ENCODE data around the gene GPSM1.

GPSM1 gene

DNA sequence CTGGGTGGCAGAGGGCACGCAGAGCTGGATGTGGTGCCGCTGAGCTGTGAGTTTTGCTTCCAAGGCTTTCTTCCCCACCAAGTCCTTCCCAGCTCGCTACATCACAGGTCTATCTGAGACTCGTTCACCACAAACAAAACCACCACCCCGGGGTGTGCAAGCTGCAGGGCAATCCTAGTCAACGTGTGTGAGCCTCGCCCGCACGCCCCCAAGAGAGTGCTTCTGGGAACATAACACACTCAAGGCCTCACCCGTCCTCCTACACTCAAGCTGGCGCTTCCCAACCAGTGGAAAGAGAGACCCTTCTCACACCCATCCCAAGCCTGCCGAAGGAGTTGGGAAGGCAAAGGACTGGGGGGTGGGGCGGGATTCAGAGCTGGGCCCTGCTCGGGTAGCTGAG lies 62.1 kb downstream of the GPSM1 start:
- H3K36me3 ChIP-seq (ENCODE audit: control insufficient read depth in 4 of 4, insufficient read depth in 4 of 4, low read length in 3 of 4) = peaks cover 7 to 82% (median 62%) of the 10 kb centered on the region in 4 experiments

GRCh38 chr9:136391737-136392537 lies 64.6 kb downstream of the GPSM1 start:
- CTCF ChIA-PET = interaction anchor here (1.0 to 1.5 kb wide), 3 partner anchors 9 to 167 kb away, joined by 3 to 8 read pairs (median 3); no protein-coding TSS in a partner anchor
- Histone ChIP-seq H3K36me3 (ENCODE audit: control insufficient read depth in 4 of 4, insufficient read depth in 4 of 4, low read length in 3 of 4) (peaks cover 8 to 91% (median 74%) of the 10 kb centered on the region in 4 experiments), H3K27me3 (replicated peaks in 2 of 5; ENCODE audit: control insufficient read depth in 4 of 5, insufficient read depth in 5 of 5, low read length in 4 of 5) (no peaks in the 10 kb centered on the region), H3K27ac (ENCODE audit: insufficient read depth in 1 of 2, low read depth in 1 of 2, low read length in 2 of 2, poor library complexity in 1 of 2, severe bottlenecking in 2 of 2) (no peak overlapping the region), H3K4me3 (ENCODE audit: control insufficient read depth in 1 of 7, extremely low read depth in 1 of 7, insufficient read depth in 4 of 7, low read depth in 2 of 7, low read length in 6 of 7) (no peak overlapping the region), H3K4me1 (ENCODE audit: control extremely low read depth in 1 of 4, control insufficient read depth in 4 of 4, insufficient read depth in 4 of 4, low read length in 3 of 4) (no peaks in the 10 kb centered on the region), H3K9me3 (ENCODE audit: control extremely low read depth in 1 of 5, control insufficient read depth in 4 of 5, insufficient read depth in 2 of 5, low read depth in 1 of 5, low read length in 4 of 5) (no peaks in the 10 kb centered on the region)
- no peak for DNase-seq
- POLR2A ChIA-PET = no interaction called here
- WGBS (ENCODE audit: insufficient coverage) = 95% methylated on average over 26 of the region's 28 CpGs

More for the DNA sequence above, 62.1 kb downstream of the GPSM1 start:
- H3K4me3 ChIP-seq (ENCODE audit: control insufficient read depth in 1 of 7, extremely low read depth in 1 of 7, insufficient read depth in 4 of 7, low read depth in 2 of 7, low read length in 6 of 7) = no peak overlapping the region
- 93% methylated on average over 5 of the region's 14 CpGs for WGBS (ENCODE audit: insufficient coverage)
- POLR2A ChIA-PET = no interaction called here
- H3K27ac ChIP-seq (ENCODE audit: insufficient read depth in 1 of 2, low read depth in 1 of 2, low read length in 2 of 2, poor library complexity in 1 of 2, severe bottlenecking in 2 of 2) = no peak overlapping the region
- H3K9me3 ChIP-seq (ENCODE audit: control extremely low read depth in 1 of 5, control insufficient read depth in 4 of 5, insufficient read depth in 2 of 5, low read depth in 1 of 5, low read length in 4 of 5) = no peaks in the 10 kb centered on the region
- no peak for DNase-seq
- no peaks in the 10 kb centered on the region for H3K27me3 ChIP-seq (replicated peaks in 2 of 5; ENCODE audit: control insufficient read depth in 4 of 5, insufficient read depth in 5 of 5, low read length in 4 of 5)
- CTCF ChIA-PET = interaction anchor here (1.2 to 1.7 kb wide), 5 partner anchors 8 to 76 kb away, joined by 3 to 6 read pairs (median 4); no protein-coding TSS in a partner anchor
- no peaks in the 10 kb centered on the region for H3K4me1 ChIP-seq (ENCODE audit: control extremely low read depth in 1 of 4, control insufficient read depth in 4 of 4, insufficient read depth in 4 of 4, low read length in 3 of 4)

GRCh38 chr9:136392538-136393449 lies 65.5 kb downstream of the GPSM1 start:
- Histone ChIP-seq H3K36me3 (ENCODE audit: control insufficient read depth in 4 of 4, insufficient read depth in 4 of 4, low read length in 3 of 4) (peaks cover 7 to 89% (median 70%) of the 10 kb centered on the region in 4 experiments), H3K27ac (ENCODE audit: insufficient read depth in 1 of 2, low read depth in 1 of 2, low read length in 2 of 2, poor library complexity in 1 of 2, severe bottlenecking in 2 of 2) (no peak overlapping the region), H3K27me3 (replicated peaks in 2 of 5; ENCODE audit: control insufficient read depth in 4 of 5, insufficient read depth in 5 of 5, low read length in 4 of 5) (no peaks in the 10 kb centered on the region), H3K9me3 (ENCODE audit: control extremely low read depth in 1 of 5, control insufficient read depth in 4 of 5, insufficient read depth in 2 of 5, low read depth in 1 of 5, low read length in 4 of 5) (no peaks in the 10 kb centered on the region), H3K4me3 (ENCODE audit: control insufficient read depth in 1 of 7, extremely low read depth in 1 of 7, insufficient read depth in 4 of 7, low read depth in 2 of 7, low read length in 6 of 7) (no peak overlapping the region), H3K4me1 (ENCODE audit: control extremely low read depth in 1 of 4, control insufficient read depth in 4 of 4, insufficient read depth in 4 of 4, low read length in 3 of 4) (no peaks in the 10 kb centered on the region)
- no peak for DNase-seq
- ChIA-PET POLR2A (no interaction called here), CTCF (interaction anchor here (0.7 to 1.3 kb wide), 4 partner anchors 8 to 168 kb away, joined by 3 read pairs; no protein-coding TSS in a partner anchor)
- 97% methylated on average over 20 of the region's 21 CpGs for WGBS (ENCODE audit: insufficient coverage)

GRCh38 chr9:136393531-136393930 lies 66.2 kb downstream of the GPSM1 start:
- peaks cover 0 to 3% (median 1%) of the 10 kb centered on the region in 4 experiments for H3K4me1 ChIP-seq (ENCODE audit: control extremely low read depth in 1 of 4, control insufficient read depth in 4 of 4, insufficient read depth in 4 of 4, low read length in 3 of 4)
- WGBS (ENCODE audit: insufficient coverage) = 90% methylated on average over 9 of the region's 17 CpGs
- POLR2A ChIA-PET = no interaction called here
- H3K4me3 ChIP-seq (ENCODE audit: control insufficient read depth in 1 of 7, extremely low read depth in 1 of 7, insufficient read depth in 4 of 7, low read depth in 2 of 7, low read length in 6 of 7) = no peak overlapping the region
- peaks cover 7 to 91% (median 65%) of the 10 kb centered on the region in 4 experiments for H3K36me3 ChIP-seq (ENCODE audit: control insufficient read depth in 4 of 4, insufficient read depth in 4 of 4, low read length in 3 of 4)
- CTCF ChIA-PET = interaction anchor here (1.0 to 1.3 kb wide), 2 partner anchors 8 to 22 kb away, joined by 3 read pairs; no protein-coding TSS in a partner anchor
- H3K9me3 ChIP-seq (ENCODE audit: control extremely low read depth in 1 of 5, control insufficient read depth in 4 of 5, insufficient read depth in 2 of 5, low read depth in 1 of 5, low read length in 4 of 5) = no peaks in the 10 kb centered on the region
- DNase-seq = no peak
- no peaks in the 10 kb centered on the region for H3K27me3 ChIP-seq (replicated peaks in 2 of 5; ENCODE audit: control insufficient read depth in 4 of 5, insufficient read depth in 5 of 5, low read length in 4 of 5)
- H3K27ac ChIP-seq (ENCODE audit: insufficient read depth in 1 of 2, low read depth in 1 of 2, low read length in 2 of 2, poor library complexity in 1 of 2, severe bottlenecking in 2 of 2) = no peak overlapping the region

DNA sequence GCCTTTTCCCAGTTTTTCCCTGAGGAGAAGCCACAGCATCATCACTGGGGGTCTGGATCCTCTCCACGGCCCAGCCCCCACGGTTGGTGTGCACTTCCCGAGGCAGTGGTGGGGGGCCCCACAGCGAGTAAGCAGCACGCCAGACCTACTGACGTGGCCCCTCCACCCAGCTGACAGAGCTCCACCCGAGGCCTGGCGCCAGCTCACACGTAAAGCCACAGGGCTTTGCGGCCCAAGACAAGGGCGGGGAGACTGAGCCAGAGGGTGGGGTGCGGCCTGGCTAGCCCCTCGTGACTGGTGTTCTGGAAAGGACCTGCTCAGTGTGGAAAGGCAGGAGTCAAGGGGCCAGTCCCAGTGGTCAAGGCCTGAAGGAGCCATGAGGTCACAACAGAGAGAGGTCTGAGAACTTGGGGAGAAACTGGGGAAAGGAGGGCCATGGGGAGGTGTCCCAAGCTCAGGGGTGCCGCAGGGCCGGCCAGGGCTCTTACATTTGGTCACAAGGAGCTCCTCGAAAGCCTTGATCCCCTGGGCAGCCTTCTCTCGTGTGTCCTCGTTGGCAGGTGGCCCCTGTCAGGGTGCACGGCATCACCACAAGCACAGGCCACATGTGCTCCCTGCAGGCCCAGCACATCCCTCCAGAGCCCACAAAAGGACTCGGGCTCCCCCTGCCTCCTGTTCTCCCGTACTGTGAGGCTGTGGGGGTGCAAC lies 67.1 kb downstream of the GPSM1 start:
- H3K4me3 ChIP-seq (ENCODE audit: control insufficient read depth in 1 of 7, extremely low read depth in 1 of 7, insufficient read depth in 4 of 7, low read depth in 2 of 7, low read length in 6 of 7) = no peak overlapping the region
- H3K9me3 ChIP-seq (ENCODE audit: control extremely low read depth in 1 of 5, control insufficient read depth in 4 of 5, insufficient read depth in 2 of 5, low read depth in 1 of 5, low read length in 4 of 5) = no peaks in the 10 kb centered on the region
- no peak for DNase-seq
- ChIA-PET CTCF (interaction anchor here (0.6 to 1.0 kb wide), 2 partner anchors 22 to 304 kb away, joined by 3 to 4 read pairs; no protein-coding TSS in a partner anchor), POLR2A (no interaction called here)
- no peaks in the 10 kb centered on the region for H3K27me3 ChIP-seq (replicated peaks in 2 of 5; ENCODE audit: control insufficient read depth in 4 of 5, insufficient read depth in 5 of 5, low read length in 4 of 5)
- over 99% methylated on average over 18 of the region's 21 CpGs for WGBS (ENCODE audit: insufficient coverage)
- H3K4me1 ChIP-seq (ENCODE audit: control extremely low read depth in 1 of 4, control insufficient read depth in 4 of 4, insufficient read depth in 4 of 4, low read length in 3 of 4) = peaks cover 0 to 12% (median 11%) of the 10 kb centered on the region in 4 experiments
- H3K27ac ChIP-seq (ENCODE audit: insufficient read depth in 1 of 2, low read depth in 1 of 2, low read length in 2 of 2, poor library complexity in 1 of 2, severe bottlenecking in 2 of 2) = no peak overlapping the region
- peaks cover 5 to 85% (median 59%) of the 10 kb centered on the region in 4 experiments for H3K36me3 ChIP-seq (ENCODE audit: control insufficient read depth in 4 of 4, insufficient read depth in 4 of 4, low read length in 3 of 4)

- Histone ChIP-seq H3K36me3 (ENCODE audit: control insufficient read depth in 4 of 4, insufficient read depth in 4 of 4, low read length in 3 of 4) (peaks cover 3 to 79% (median 57%) of the 10 kb centered on the region in 4 experiments), H3K4me3 (ENCODE audit: control insufficient read depth in 1 of 7, extremely low read depth in 1 of 7, insufficient read depth in 4 of 7, low read depth in 2 of 7, low read length in 6 of 7) (no peak overlapping the region), H3K9me3 (ENCODE audit: control extremely low read depth in 1 of 5, control insufficient read depth in 4 of 5, insufficient read depth in 2 of 5, low read depth in 1 of 5, low read length in 4 of 5) (no peaks in the 10 kb centered on the region), H3K27me3 (replicated peaks in 2 of 5; ENCODE audit: control insufficient read depth in 4 of 5, insufficient read depth in 5 of 5, low read length in 4 of 5) (no peaks in the 10 kb centered on the region), H3K4me1 (ENCODE audit: control extremely low read depth in 1 of 4, control insufficient read depth in 4 of 4, insufficient read depth in 4 of 4, low read length in 3 of 4) (peaks cover 0 to 16% (median 13%) of the 10 kb centered on the region in 4 experiments), H3K27ac (ENCODE audit: insufficient read depth in 1 of 2, low read depth in 1 of 2, low read length in 2 of 2, poor library complexity in 1 of 2, severe bottlenecking in 2 of 2) (no peak overlapping the region)
- ChIA-PET CTCF (no interaction called here), POLR2A (no interaction called here)
- WGBS (ENCODE audit: insufficient coverage) = 95% methylated on average over 13 of the region's 13 CpGs
- DNase-seq = no peak
Measured at GRCh38 chr9:136395020-136395340, 67.6 kb downstream of the GPSM1 start.
